ENCODE data around the gene CELA2A. TPM values are rescaled to one million over a fixed set of nuclear protein-coding genes. Genes with fewer than 3 reads are reported as not detected.

CELA2A gene
- total and polyA plus RNA-seq, 2 of the 13 experiments (the other 11 are each of a cell fraction or from before 2014, with no cell fraction given), result not detected

GRCh38 chr1:15453734-15454133, 2.8 kb upstream of the CELA2A start:
- FAIRE-seq (no peak), ATAC-seq (no peak), DNase-seq (ENCODE audit: low spot score) (no peak)
- CTCF ChIA-PET (ENCODE audit: low intra/inter-chr PET ratio, low total read pairs), result no interaction called here
- no TSS peak for BruUV-seq (replicated peaks)
- no peak overlapping the region for H2AFZ ChIP-seq (ENCODE audit: low read length)
- no peak overlapping the region for H3K4me2 ChIP-seq (ENCODE audit: low read depth, low read length)
- no peak overlapping the region for H3K9ac ChIP-seq (ENCODE audit: insufficient read depth, low read depth, low read length)
- TF ChIP-seq ZNF749 (CRISPR knock-in tag; IDR thresholded peaks at IDR 0.05; ENCODE audit: borderline replicate concordance) (no peak), BRCA1 (CRISPR knock-in tag; IDR thresholded peaks at IDR 0.05) (no peak), MTERF4 (CRISPR knock-in tag; IDR thresholded peaks at IDR 0.05) (no peak), SNAI1 (CRISPR knock-in tag; IDR thresholded peaks at IDR 0.05; ENCODE audit: borderline replicate concordance) (no peak), ZNF772 (CRISPR knock-in tag; IDR thresholded peaks at IDR 0.05) (no peak), GZF1 (CRISPR knock-in tag; IDR thresholded peaks at IDR 0.05) (no peak), SIX4 (CRISPR knock-in tag; IDR thresholded peaks at IDR 0.05) (no peak), DR1 (CRISPR knock-in tag; IDR thresholded peaks at IDR 0.05) (no peak), TOE1 (CRISPR knock-in tag; IDR thresholded peaks at IDR 0.05) (no peak), ZNF879 (CRISPR knock-in tag; IDR thresholded peaks at IDR 0.05) (no peak), ZNF547 (CRISPR knock-in tag; IDR thresholded peaks at IDR 0.05) (no peak), BRF2 (CRISPR knock-in tag; IDR thresholded peaks at IDR 0.05) (no peak), ZNF382 (CRISPR knock-in tag; IDR thresholded peaks at IDR 0.05; ENCODE audit: borderline replicate concordance) (no peak), MED13 (CRISPR knock-in tag; IDR thresholded peaks at IDR 0.05) (no peak)
- no peaks in the 10 kb centered on the region for H4K20me1 ChIP-seq (ENCODE audit: insufficient read depth, low read length)
- H3K4me3 ChIP-seq (replicated peaks in 1 of 3; ENCODE audit: insufficient read depth in 1 of 3, low read depth in 2 of 3, low read length in 3 of 3), result no peak overlapping the region
- intact Hi-C loops (cut with micrococcal nuclease; ENCODE audit: unreplicated experiment) (no loop called here), in situ Hi-C loops (cut with HindIII; ENCODE audit: extremely low pct_ligation_motif_present, low pct_unique_long_range_greater_than_20kb) (no loop called here)
- 46% methylated on average over 8 of the region's 11 CpGs for WGBS (ENCODE audit: low lambda C conversion rate)
- peaks cover 7% of the 10 kb centered on the region for H3K4me1 ChIP-seq (ENCODE audit: insufficient read depth, low read length)
- no peaks in the 10 kb centered on the region; a peak in 1 of 5 replicates for H3K27me3 ChIP-seq (ENCODE audit: control insufficient read depth in 1 of 2, insufficient read depth in 2 of 2, low read length in 2 of 2)
- H3K36me3 ChIP-seq (replicated peaks in 1 of 2; ENCODE audit: control insufficient read depth in 1 of 2, insufficient read depth in 2 of 2, low read length in 2 of 2), result no peaks in the 10 kb centered on the region
- POLR2A ChIA-PET, result no interaction called here
- no peaks in the 10 kb centered on the region for H3K79me2 ChIP-seq (ENCODE audit: insufficient read depth, low read length)
- H3K27ac ChIP-seq (ENCODE audit: extremely low read length, insufficient read depth, low read length), result no peak overlapping the region
- H3K9me3 ChIP-seq (ENCODE audit: low read length), result no peaks in the 10 kb centered on the region

All from HepG2 (cell line).